Lower lobe of right lung (tissue), 2 donors: ENCODE results near the gene COMMD4. TPM values are rescaled to one million over a fixed set of nuclear protein-coding genes. Genes with fewer than 3 reads are reported as not detected.
"Not testable (repeated sequence)": the region's sequence is repeated elsewhere in the genome, so short reads cannot be mapped to it uniquely, and the experiment has no call there.

ENCODE experiments used
- ATAC-seq, 2 donors: fragments of 200-7000 bp; cut with Tn5 transposase; one replicate each; pipeline ENCODE4 v1.9.1; 2020 to 2022; ENCODE audit warnings: mild to moderate bottlenecking in 2 of 2, moderate library complexity in 2 of 2
- DNase-seq: peaks from one replicate; pipeline ENCODE4 v3.0.0-alpha.2; 2020
- H3K27ac ChIP-seq: fragments of 200-600 bp; one replicate; pipeline ENCODE4 v1.8.0; 2022
- H3K27me3 ChIP-seq: fragments of 200-600 bp; one replicate; pipeline ENCODE4 v1.8.0; 2022; ENCODE audit warnings: low read depth
- H3K36me3 ChIP-seq: fragments of 200-600 bp; one replicate; pipeline ENCODE4 v1.8.0; 2022; ENCODE audit warnings: mild to moderate bottlenecking
- H3K4me1 ChIP-seq: fragments of 200-600 bp; one replicate; pipeline ENCODE4 v1.8.0; 2022
- H3K4me3 ChIP-seq: fragments of 200-600 bp; one replicate; pipeline ENCODE4 v1.8.0; 2022; ENCODE audit warnings: mild to moderate bottlenecking
- H3K9me3 ChIP-seq: fragments of 200-600 bp; one replicate; pipeline ENCODE4 v1.8.0; 2022
- CTCF ChIP-seq: fragments of 200-600 bp; IDR thresholded peaks from one replicate; pipeline ENCODE4 v1.8.0; 2022; ENCODE audit warnings: antibody characterized with exemption, mild to moderate bottlenecking
- intact Hi-C: fragments of 100-400 bp; cut with DNase I; formaldehyde crosslinking; loops from one replicate; pipeline ENCODE4 v1.11.0; 2022
- total RNA-seq: library from RNA; stranded (reverse); fragmentation: NEBNext Ultra II Directional; extraction: Animal tissue kit (Norgen Biotek cat#: 25700); gene quantifications from one replicate; pipeline ENCODE4 v1.2.1, GENCODE V29; 2021
- donor health status: DM: no; HTN: yes; CAD: no; lungs with severe emphysema.

The COMMD4 gene
- total RNA-seq, 1 donor from 2014 or later: 59.0 TPM

- Histone ChIP-seq H3K27ac (no peak overlapping the region), H3K4me1 (no peaks in the 10 kb centered on the region), H3K4me3 (no peak overlapping the region), H3K36me3 (no peaks in the 10 kb centered on the region), H3K9me3 (no peaks in the 10 kb centered on the region), H3K27me3 (no peaks in the 10 kb centered on the region)
- intact Hi-C loops: no loop called here
- no peak for ATAC-seq
- DNase-seq: no peak
- TF ChIP-seq CTCF: no peak
These were observed 21.1 kb upstream of the COMMD4 start for GRCh38 chr15:75314552-75315290.

GRCh38 chr15:75319231-75319897 lies 16.5 kb upstream of the COMMD4 start:
- H3K36me3 ChIP-seq, H3K27ac ChIP-seq, H3K27me3 ChIP-seq, H3K4me1 ChIP-seq, H3K9me3 ChIP-seq, DNase-seq, ATAC-seq, intact Hi-C loops, H3K4me3 ChIP-seq: not testable (repeated sequence)

GRCh38 chr15:75321711-75322110 lies 14.2 kb upstream of the COMMD4 start:
- no peaks in the 10 kb centered on the region for H3K36me3 ChIP-seq
- intact Hi-C loops: no loop called here
- no peak overlapping the region for H3K27ac ChIP-seq
- no peaks in the 10 kb centered on the region for H3K9me3 ChIP-seq
- no peaks in the 10 kb centered on the region for H3K27me3 ChIP-seq
- H3K4me3 ChIP-seq: no peak overlapping the region
- no peak for ATAC-seq
- no peaks in the 10 kb centered on the region for H3K4me1 ChIP-seq
- DNase-seq: no peak
- TF ChIP-seq CTCF: no peak

GRCh38 chr15:75325922-75326321 lies 9.9 kb upstream of the COMMD4 start:
- H3K9me3 ChIP-seq: no peaks in the 10 kb centered on the region
- DNase-seq: no peak
- no peak overlapping the region for H3K27ac ChIP-seq
- no peaks in the 10 kb centered on the region for H3K36me3 ChIP-seq
- no peak for TF ChIP-seq CTCF
- intact Hi-C loops: no loop called here
- H3K27me3 ChIP-seq: no peaks in the 10 kb centered on the region
- no peak for ATAC-seq
- H3K4me3 ChIP-seq: no peak overlapping the region
- no peaks in the 10 kb centered on the region for H3K4me1 ChIP-seq

GRCh38 chr15:75327005-75327404 lies 8.9 kb upstream of the COMMD4 start:
- no peaks in the 10 kb centered on the region for H3K4me1 ChIP-seq
- no peaks in the 10 kb centered on the region for H3K9me3 ChIP-seq
- DNase-seq (no peak), ATAC-seq (no peak)
- H3K27ac ChIP-seq: no peak overlapping the region
- H3K4me3 ChIP-seq: no peak overlapping the region
- H3K27me3 ChIP-seq: no peaks in the 10 kb centered on the region
- no peaks in the 10 kb centered on the region for H3K36me3 ChIP-seq
- TF ChIP-seq CTCF: no peak
- intact Hi-C loops: no loop called here

- ATAC-seq: no peak
These were observed 8.4 kb upstream of the COMMD4 start for GRCh38 chr15:75327491-75327890.

More at GRCh38 chr15:75327491-75327890, 8.4 kb upstream of the COMMD4 start:
- H3K27me3 ChIP-seq: no peaks in the 10 kb centered on the region
- no peaks in the 10 kb centered on the region for H3K9me3 ChIP-seq
- no peaks in the 10 kb centered on the region for H3K36me3 ChIP-seq
- H3K27ac ChIP-seq: no peak overlapping the region
- H3K4me3 ChIP-seq: no peak overlapping the region
- intact Hi-C loops: no loop called here
- no peak for DNase-seq
- TF ChIP-seq CTCF: no peak
- H3K4me1 ChIP-seq: no peaks in the 10 kb centered on the region
